ENCODE measurements around the gene STEAP3.

The STEAP3 gene

GRCh38 chr2:119177171-119177837 lies 46.3 kb upstream of the STEAP3 start:
- Histone ChIP-seq H3K9me3 (ENCODE audit: insufficient read depth, low read length) (no peaks in the 10 kb centered on the region), H3K4me2 (ENCODE audit: low read length) (no peak overlapping the region), H3K4me3 (ENCODE audit: low read length) (no peak overlapping the region), H3K4me1 (ENCODE audit: low read length) (no peaks in the 10 kb centered on the region), H3K27me3 (ENCODE audit: low read depth, low read length) (no peaks in the 10 kb centered on the region), H3K9ac (ENCODE audit: low read length) (no peak overlapping the region), H2AFZ (ENCODE audit: low read depth, low read length) (no peak overlapping the region), H3K79me2 (ENCODE audit: low read length) (no peaks in the 10 kb centered on the region), H3K36me3 (replicated peaks; ENCODE audit: low read depth, low read length) (no peaks in the 10 kb centered on the region), H3K27ac (ENCODE audit: low read length) (no peak overlapping the region), H4K20me1 (ENCODE audit: insufficient read depth, low read length) (no peaks in the 10 kb centered on the region)
- TF ChIP-seq EZH2phosphoT487 (IDR thresholded peaks at IDR 0.05; ENCODE audit: low read depth) (no peak), CTCF (IDR thresholded peaks at IDR 0.05; ENCODE audit: low read depth, low read length) (no peak)

GRCh38 chr2:119177838-119178190 lies 45.8 kb upstream of the STEAP3 start:
- no peak overlapping the region for H3K4me2 ChIP-seq (ENCODE audit: low read length)
- no peaks in the 10 kb centered on the region for H3K9me3 ChIP-seq (ENCODE audit: insufficient read depth, low read length)
- no peak overlapping the region for H3K27ac ChIP-seq (ENCODE audit: low read length)
- no peaks in the 10 kb centered on the region for H3K79me2 ChIP-seq (ENCODE audit: low read length)
- H4K20me1 ChIP-seq (ENCODE audit: insufficient read depth, low read length) = no peaks in the 10 kb centered on the region
- TF ChIP-seq EZH2phosphoT487 (IDR thresholded peaks at IDR 0.05; ENCODE audit: low read depth) = no peak
- no peak for TF ChIP-seq CTCF (IDR thresholded peaks at IDR 0.05; ENCODE audit: low read depth, low read length)
- H3K4me1 ChIP-seq (ENCODE audit: low read length) = no peaks in the 10 kb centered on the region
- no peak overlapping the region for H3K9ac ChIP-seq (ENCODE audit: low read length)
- H3K4me3 ChIP-seq (ENCODE audit: low read length) = no peak overlapping the region
- H3K27me3 ChIP-seq (ENCODE audit: low read depth, low read length) = no peaks in the 10 kb centered on the region
- H3K36me3 ChIP-seq (replicated peaks; ENCODE audit: low read depth, low read length) = no peaks in the 10 kb centered on the region
- no peak overlapping the region for H2AFZ ChIP-seq (ENCODE audit: low read depth, low read length)

GRCh38 chr2:119178776-119179175 lies 44.9 kb upstream of the STEAP3 start:
- Histone ChIP-seq H3K4me3 (ENCODE audit: low read length) (no peak overlapping the region), H3K4me2 (ENCODE audit: low read length) (no peak overlapping the region)

GRCh38 chr2:119179202-119179601 lies 44.4 kb upstream of the STEAP3 start:
- Histone ChIP-seq H4K20me1 (ENCODE audit: insufficient read depth, low read length) (no peaks in the 10 kb centered on the region), H3K36me3 (replicated peaks; ENCODE audit: low read depth, low read length) (no peaks in the 10 kb centered on the region), H3K9ac (ENCODE audit: low read length) (no peak overlapping the region), H3K9me3 (ENCODE audit: insufficient read depth, low read length) (no peaks in the 10 kb centered on the region), H3K79me2 (ENCODE audit: low read length) (no peaks in the 10 kb centered on the region), H3K4me2 (ENCODE audit: low read length) (no peak overlapping the region), H3K4me1 (ENCODE audit: low read length) (no peaks in the 10 kb centered on the region), H3K4me3 (ENCODE audit: low read length) (no peak overlapping the region), H3K27me3 (ENCODE audit: low read depth, low read length) (no peaks in the 10 kb centered on the region), H2AFZ (ENCODE audit: low read depth, low read length) (no peak overlapping the region), H3K27ac (ENCODE audit: low read length) (no peak overlapping the region)
- TF ChIP-seq CTCF (IDR thresholded peaks at IDR 0.05; ENCODE audit: low read depth, low read length) = no peak
- TF ChIP-seq EZH2phosphoT487 (IDR thresholded peaks at IDR 0.05; ENCODE audit: low read depth) = no peak

More at GRCh38 chr2:119178776-119179175, 44.9 kb upstream of the STEAP3 start:
- Histone ChIP-seq H3K27ac (ENCODE audit: low read length) (no peak overlapping the region), H2AFZ (ENCODE audit: low read depth, low read length) (no peak overlapping the region), H3K4me1 (ENCODE audit: low read length) (no peaks in the 10 kb centered on the region), H3K27me3 (ENCODE audit: low read depth, low read length) (no peaks in the 10 kb centered on the region), H4K20me1 (ENCODE audit: insufficient read depth, low read length) (no peaks in the 10 kb centered on the region), H3K79me2 (ENCODE audit: low read length) (no peaks in the 10 kb centered on the region), H3K9ac (ENCODE audit: low read length) (no peak overlapping the region), H3K36me3 (replicated peaks; ENCODE audit: low read depth, low read length) (no peaks in the 10 kb centered on the region), H3K9me3 (ENCODE audit: insufficient read depth, low read length) (no peaks in the 10 kb centered on the region)
- TF ChIP-seq CTCF (IDR thresholded peaks at IDR 0.05; ENCODE audit: low read depth, low read length) (no peak), EZH2phosphoT487 (IDR thresholded peaks at IDR 0.05; ENCODE audit: low read depth) (no peak)
